Activated CD4-positive, alpha-beta T cell treated with anti-CD3 and anti-CD28 coated beads, Interleukin-10, Interleukin-2, amounts not matched to agents 100 ng/mL and 50 ng/mL, durations not matched to agents 16 hours and 8 hours (primary cell): Measurements from ENCODE around the gene F8.

ENCODE experiments used
- DNase-seq: peaks from one replicate; pipeline ENCODE4 v3.0.0-alpha.2; 2020

F8 gene

DNA sequence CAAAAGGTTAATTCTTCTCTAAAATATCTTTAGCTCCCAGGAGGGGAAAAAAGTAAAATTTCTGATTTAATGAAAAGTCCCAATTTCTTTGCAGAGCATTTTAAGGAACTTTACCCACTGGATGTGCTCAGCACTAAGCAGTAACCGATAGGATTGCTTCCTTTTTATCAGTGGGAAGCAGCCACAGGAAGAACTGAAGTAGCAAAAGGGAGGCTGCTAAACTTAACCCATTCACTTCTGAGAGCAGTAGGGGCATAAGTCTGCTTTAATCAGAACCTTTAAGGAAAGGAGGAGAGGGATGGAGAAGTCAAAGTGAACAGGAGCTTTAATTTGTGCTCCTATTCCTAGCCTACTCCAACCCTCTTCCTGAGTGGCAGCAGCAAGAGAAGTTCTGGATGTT lies at the start of gene F8:
F8 (minus strand) TSS at position 139 of the 400 bp plus-strand sequence. CDS start 171 bp downstream, outside the sequence.
- DNase-seq, result no peak

DNA sequence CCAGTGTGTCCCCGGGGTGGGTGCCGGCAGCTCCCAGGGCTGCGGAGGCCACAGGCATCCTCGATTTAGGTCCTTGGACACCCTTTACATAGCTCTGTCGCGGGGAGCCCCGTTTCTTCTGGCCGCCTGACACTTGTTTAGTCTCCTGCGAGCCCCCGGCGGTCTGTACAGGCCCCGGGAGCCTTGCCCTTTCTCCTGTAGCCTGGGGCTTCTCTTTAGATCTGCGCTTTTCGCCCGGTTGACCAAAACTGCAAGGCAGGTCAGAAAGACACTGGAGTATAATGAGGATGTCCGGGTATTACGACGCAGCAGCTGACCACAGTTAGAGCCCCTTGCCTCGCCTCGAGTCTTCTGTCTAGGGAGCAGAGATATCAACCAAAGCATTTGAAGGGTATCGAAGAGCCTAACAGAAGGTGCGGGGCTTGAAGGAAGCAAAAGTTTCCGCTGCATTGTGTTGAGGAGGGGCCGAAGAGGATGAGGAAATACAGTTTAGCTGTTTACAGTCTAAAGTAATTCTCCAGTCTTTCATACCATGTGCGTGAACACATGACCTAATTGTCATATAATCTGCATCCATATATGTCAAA lies 49.3 kb upstream of the F8 start:
- no peak for DNase-seq

DNA sequence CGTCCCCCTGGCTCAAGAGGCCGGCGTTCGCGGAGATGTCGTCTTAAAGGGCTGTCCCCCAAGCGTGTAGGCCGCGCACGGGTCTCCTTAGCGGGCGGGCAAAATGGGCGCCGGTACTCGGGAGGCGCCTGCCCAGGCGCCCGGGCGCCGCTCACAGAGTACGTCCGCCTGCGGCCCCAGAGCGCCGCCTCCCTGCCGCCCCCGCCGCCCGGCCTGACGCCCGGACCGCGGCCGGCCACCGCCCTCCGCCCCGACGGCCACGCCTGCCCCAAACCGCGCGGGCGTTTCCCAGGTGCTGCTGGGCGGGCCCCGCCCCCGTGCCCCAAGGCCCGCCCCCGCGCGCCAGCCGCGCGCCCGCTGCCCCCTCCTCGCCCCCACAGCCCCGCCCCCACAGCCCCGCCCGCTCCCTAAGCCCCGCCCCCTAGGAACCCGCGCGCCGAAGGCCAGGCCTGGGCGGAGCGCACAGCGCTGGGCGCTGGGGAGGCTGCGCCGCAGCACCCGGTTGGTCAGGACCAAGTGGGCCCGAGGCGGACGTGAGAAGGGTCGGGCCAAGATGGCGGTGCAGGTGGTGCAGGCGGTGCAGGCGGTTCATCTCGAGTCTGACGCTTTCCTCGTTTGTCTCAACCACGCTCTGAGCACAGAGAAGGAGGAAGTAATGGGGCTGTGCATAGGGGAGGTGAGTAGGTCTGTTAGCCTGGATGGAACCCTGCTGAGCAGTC lies 48.6 kb upstream of the F8 start, which contains the start of the genes BRCC3, CMC4 and MTCP1:
BRCC3 (plus strand) TSS at position 534 of the 719 bp plus-strand sequence; CDS start at position 554, 20 bp downstream.
CMC4 (minus strand) TSS at position 162 of the 719 bp plus-strand sequence. CDS start 7,113 bp downstream, outside the sequence.
MTCP1 (minus strand) TSS at position 162 of the 719 bp plus-strand sequence. CDS start 5,126 bp downstream, outside the sequence.
- DNase-seq, result peak; percentile 89

DNA sequence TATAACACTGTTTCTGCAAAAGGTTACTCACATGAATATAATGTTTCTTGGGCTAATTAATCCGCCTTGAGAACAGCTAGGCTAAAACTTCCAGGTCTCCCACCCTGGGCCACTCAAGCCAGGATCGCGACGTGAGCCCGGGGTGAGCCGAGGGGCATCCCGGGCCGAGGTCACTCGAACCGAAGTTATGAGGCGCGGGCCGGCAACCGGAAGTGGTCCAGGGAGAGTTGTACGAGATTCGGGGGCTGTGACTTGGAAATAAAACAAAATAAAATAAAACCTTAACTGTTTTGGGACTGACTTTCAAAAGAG lies 48.1 kb upstream of the F8 start:
- no peak for DNase-seq

DNA sequence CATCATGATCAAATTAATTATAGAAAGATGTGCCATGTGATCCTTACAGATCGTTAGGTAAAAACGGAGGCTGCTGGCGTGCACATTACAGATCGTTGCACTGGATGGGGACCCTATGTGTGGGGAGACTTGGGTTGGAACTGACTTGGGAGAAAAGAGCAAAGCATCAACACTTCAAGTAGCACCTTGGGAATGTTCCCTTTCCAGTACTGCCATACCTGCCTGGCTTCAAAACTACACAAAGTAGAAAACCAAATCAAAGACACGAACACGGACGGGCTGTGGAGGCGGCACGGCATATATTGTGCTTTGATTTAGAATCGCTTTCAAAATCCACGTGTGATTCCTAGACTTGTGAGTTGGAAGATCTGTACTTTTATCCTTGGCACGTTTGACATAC lies 47.5 kb upstream of the F8 start:
- no peak for DNase-seq

DNA sequence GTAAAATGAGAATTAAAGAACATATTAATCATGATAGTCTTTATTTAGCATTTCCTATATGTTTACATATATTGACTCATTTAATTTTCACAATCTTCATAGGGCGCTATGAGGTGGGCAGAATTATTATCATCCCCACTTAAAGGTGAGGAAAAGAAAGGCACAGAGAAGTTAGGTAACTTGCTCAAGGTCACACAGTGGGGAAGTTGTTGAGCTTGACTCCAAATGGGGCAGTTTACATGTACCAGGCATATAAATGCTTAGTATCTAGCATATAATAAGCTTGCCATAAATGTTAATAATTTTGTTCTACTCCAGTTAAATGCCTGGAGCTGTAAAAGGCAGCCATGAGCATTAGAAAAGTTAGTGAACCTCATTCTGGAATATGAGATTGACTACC lies 46.9 kb upstream of the F8 start:
- DNase-seq, result no peak

DNA sequence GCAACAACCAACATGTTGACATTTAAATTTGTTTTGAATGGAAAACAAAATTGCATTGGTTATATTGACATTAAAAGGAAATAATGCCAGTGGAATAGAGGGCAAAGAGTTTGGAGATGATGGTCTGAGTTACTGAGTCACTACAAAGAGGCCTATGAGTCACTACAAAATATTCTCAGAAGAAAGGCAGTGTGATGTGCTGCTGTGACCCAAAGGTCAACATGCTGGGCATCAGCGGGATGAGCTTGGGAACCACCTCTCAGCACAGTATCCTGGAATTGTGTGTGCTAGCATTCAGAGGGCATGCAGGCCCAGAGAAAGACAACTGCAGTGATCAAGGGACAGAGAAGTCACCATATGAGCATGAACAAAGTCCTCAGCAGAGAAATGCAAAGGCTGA lies 45.6 kb upstream of the F8 start:
- DNase-seq, result no peak

DNA sequence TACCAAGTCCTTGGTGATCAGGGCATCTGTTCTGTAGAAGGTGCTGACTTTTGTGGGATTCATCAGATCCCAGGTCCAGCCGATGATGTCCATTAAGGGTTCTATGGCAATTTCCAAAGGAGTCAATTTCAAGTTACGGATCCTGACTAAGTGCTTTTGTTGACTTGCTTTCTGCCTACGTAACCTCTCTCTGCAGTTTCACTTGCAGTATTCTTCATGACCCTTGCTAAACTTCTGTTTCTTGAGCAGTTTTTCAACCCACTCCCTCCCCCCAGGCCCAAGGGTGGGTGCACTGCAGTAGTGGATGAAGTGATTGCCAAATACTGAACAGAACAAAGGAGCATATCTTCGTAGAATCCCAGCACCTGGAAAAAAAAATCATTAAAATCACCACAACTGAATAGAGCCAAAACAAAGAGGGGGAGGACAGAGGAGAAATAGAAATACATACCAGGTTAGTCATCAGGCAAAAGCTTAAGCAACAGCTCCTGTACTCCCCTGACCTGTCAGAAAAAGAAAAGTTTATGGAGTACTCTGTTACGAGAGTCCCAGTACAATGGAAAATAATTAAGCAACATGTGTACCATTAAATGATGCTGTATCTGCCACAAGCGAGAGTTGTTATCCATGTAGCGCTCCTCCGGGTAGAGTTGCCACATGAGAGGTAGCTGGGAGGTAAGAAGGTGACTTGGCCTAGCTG lies 42.7 kb upstream of the F8 start:
- DNase-seq, result no peak

DNA sequence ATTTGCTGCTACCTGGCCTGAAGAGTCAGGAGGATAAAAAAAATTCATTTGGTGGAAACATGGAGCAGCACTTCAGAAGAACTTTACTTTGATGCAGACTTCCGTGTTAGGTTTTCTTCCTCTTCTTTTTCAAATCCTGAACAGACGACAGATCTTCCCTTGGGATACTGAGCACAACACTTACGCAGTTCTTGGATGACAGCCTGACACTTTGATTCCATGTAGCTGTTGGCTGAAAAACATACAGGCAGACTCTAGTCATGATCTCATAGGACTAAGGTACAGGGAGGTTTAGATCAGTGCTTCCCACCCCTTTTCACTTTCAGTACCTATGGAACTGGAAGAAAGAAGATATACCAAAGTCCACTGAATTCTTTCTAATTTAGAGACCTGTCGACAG lies 39.2 kb upstream of the F8 start:
- DNase-seq, result no peak

DNA sequence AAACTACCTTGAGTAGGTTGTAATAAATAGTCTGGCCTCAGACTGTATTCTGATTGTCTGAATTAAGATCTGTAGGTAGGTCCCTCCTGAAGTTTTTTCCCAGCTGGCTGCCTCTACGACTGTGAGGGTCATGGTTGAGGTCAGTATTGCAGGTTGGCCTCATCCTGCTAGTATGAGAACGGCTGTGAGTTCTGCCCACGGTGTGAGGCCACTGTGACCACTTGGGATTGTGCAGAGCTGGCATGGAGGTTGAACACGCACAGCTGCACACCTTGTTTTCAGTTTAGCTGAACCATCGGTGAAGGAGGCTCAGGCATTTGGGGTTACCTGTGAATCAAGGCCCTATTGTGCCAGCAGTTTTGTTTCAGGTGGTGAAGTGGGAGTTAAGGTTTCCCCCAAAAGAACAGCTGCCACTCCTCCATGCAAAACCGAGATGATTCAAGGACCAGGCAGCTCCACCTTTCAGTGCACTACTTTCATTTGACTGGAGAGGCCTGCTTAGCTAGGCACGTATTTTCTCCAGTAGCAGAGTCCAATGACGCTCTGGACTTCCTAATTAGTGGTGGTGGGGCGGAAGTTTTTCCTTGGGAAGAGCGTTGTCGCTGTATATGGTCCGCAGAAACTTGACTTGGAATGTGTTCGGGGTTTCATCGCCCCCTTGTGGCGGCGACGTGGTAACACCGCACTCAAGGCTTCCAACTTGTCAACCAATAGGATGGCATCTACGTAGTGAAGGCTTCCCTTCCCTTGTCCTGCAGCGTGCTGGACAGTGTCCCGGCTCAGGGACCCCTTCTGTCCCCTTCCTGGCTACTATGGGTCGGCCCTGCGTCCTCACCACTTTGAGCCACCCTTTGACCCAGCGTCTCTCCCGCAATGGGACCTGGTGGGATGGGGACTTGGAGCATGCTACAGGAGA lies 34.6 kb upstream of the F8 start:
- peak; percentile 65 for DNase-seq

DNA sequence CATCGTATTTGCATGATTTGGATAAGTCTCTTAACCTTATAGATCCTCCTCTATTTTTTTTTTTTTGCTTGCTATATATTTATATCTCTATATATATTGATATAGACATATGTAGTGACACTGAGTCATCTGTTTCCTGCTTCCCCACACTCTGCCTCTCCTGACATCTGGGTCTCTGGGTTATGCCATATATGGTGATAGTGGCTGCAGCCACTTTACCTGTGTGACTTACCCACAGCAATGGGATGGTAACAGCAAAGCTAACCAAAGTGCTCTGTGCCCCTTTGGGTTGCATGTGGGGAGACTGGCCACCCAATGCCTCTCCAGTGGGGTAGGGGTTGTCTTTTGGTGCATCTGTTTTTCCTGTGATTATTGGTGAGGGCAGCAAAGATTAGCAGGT lies 33.9 kb upstream of the F8 start:
- DNase-seq, result peak; percentile 39

DNA sequence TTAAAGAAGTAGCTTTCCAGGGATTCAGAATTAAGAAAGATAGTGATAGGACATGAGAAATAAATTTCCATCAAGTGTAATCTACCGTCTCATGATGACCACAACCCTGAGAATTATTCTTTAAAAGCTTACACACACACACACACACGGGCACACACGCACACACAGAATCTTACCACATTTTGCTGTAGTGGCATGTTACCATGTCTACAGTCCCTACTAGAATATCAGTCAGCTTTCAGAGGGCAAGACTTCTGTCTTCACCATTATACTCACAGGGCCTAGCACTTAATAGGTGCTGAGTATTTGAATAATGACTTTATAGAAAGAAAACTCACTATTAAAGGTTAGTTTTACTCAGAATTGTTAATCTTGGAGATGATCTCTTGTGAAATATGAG lies 33.0 kb upstream of the F8 start:
- no peak for DNase-seq

DNA sequence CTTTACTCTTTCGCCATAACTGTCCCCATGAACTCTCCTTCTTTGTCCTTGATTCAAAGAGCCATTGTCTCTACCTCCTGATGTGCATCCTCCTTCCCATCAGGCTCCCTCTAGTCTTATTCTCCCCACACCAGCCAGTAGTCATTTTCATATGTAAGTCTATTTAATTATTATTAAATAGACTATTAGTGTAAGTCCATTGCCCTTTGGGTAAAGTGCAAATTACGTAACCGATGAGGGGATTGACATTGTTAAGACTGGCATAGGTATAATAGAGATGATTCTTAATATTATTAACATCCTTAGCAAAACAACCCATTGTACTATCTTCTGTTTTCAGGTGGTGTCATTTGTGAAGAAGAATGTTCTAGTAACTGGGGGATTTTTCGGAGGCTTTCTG lies 31.7 kb upstream of the F8 start:
- DNase-seq, result no peak

DNA sequence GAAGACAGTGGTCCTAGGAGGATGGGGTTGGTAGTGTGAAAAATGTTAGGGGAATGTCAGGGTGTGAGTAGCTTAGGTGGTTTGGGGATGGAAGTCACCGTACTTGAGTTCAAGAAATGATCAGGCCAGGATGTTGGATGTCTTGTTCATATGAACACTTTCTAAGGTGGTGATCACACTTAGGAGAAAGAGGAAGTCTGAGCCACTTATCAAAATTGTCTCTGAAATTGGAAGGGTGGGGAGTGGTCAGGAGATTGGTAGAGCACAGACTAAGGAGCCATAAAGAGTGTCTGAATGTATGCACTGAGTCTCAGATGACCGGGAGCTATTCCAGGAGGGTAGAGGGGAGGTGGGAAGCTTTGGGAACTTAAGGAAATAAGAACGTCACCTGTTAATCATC lies 31.1 kb upstream of the F8 start:
- DNase-seq, result no peak

DNA sequence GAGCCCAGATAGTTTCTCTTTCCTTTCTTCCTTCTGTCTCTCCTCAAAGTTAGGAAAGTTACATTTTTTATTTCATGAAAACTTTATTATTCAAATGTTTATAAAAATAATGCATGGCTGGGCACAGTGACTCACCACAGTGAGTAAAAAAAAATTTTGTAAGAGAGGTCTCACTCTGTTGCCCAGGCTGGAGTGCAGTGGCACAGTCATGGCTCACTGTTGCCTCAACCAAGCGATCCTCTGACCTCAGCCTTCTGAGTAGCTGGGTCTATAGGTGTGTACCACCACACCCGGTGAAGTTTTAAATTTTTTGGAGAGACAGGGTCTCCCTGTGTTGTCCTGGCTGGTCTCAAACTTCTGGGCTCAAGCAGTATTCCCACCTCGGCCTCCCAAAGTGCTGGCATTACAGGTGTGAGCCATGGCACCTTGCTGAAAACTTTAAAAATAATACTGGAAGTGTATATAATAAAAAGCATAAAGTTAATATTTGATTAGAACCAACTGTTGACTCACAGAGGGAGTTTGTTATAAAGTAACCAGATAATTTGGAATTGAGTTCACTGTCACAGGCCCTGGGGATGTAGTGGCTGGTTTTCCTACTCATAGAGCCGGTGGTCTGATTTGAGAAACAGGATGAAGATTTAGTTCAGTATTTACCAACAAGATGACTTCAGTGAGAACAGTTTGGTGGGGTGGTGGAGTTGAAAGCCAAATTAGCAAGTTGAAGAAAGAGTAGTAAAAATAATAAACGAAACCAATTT lies 30.4 kb upstream of the F8 start:
- DNase-seq, result no peak

DNA sequence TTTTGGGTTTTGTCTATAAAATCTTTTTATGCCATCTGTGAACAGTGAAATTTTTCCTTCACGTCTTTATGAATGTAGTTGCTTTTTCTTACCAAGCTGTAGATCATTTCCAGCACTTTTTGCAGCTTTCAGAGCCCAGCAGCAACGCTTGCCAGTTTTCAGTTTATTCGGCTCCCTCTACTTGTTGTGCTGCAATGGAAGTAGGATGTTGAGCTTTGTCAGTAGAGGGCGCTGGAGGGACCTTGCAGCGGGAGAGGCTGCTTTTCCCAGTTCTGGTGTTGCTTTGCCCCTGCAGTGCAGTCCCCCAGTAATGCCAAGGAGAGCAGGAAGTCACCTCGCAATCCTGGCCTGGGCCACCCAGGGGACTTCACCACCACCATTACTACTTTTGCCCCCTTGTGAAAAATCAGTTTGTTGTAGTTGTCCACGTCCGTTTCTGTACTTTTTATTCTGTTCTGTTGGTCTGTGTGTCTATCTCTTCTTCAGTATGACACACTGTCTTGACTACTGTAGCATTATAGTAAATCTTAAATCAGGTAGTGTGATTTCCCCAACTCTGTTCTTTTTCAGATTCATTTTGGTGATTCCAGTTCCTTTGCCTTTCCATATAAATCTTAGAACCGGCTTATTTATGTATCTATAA lies 26.6 kb upstream of the F8 start:
- DNase-seq, result peak; percentile 59

DNA sequence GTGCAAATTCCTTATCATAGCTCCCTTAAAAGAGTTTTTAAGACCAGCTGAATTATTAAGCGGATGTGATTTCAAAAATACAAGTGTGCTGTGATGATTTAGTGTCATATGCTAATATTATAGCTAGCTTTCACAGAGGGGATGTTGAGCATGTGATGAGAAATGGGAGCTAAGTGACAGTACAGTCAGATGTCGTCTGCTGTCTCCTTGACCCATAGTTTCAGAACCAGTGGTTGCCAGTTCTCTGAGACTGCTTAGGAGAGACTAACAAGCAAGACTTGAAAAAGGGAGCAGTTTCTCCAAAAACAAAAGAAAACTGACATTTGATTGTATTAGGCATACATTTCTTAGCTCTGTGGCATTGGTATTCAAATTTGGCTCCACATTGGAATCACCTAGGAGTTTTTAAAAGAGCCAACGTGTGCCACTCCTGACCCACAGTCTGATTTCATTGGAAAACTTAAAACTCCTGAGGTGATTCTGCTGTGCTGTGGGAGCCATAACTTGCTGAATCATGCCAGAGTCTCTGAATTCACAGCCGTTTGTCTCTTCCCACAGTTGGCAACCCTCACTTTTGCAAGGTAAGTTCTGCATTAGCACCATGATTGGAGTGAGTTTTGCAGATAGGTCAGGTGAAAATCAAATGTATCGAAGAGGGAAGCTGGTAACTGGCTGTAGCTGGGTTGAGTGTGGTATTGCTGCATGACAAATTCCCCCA lies 24.4 kb upstream of the F8 start:
- DNase-seq, result no peak

DNA sequence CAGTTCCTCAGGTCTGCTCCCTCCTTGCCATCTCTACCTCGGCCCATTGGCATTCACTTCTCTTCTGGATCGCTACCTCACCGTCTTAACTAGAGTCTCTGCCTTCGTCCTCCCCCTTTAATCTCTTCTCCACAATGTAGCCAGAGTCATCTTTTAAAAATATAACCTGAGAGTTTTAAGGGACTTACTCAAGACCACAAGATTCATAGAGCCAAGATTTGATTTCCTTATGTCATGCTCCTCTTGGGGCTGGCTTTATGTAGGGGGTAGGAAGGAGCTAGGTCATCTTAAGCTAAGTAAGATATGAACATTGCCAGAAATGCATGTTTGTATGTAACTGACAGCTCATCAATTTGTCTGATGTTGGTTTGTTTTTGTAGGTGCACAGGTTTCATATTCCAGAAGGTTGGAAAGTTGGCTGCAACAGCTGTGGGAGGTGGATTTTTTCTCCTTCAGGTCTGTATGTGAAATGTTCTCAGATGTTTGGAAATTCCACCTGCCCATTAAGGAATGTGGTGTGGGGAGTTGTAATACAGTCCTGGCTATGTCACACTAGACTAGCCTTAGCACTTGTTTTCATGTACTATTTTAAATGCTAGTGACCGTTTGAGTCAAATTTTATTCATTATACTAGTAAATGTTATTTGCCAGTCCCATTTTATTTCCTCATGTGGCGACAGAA lies 23.7 kb upstream of the F8 start:
- no peak for DNase-seq

DNA sequence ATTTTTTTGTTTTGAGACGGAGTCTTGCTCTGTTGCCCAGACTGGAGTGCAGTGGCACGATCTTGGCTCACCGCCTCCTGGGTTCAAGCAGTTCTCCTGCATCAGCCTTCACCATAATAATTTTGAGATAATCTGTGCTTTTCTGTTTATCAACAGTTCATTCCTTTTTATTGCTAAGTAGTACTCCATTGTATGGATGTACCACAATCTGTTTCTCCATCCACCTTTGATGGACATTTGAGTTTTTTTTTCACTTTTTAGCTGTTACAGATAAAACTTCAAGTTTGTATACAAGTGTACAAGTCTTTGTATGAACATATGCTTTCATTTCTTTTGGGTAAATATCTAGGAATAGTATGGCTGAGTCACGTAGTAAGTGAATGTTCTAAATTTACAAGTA lies 13.2 kb upstream of the F8 start:
- no peak for DNase-seq

DNA sequence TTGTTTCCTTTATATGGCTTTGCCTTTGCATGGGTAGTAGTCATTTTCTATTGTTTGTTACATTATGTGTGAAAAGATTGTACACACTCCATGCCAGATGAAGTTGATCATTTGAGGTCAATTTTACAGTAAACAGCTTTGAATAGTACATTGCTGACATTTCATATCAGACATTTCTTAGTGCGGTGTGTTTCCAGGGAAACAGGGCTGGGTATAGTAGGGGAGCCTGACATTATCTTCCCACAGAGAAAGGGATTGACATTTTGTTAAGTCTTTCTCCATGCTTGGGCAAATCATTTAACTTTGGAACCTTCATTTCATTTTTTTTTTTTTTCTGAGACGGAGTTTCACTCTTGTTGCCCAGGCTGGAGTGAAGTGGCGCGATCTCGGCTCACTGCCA lies 9.1 kb upstream of the F8 start:
- DNase-seq, result no peak
